GM21786 (cell line): ENCODE data around the gene SMCO3.

ENCODE experiments used
- ATAC-seq: cut with Tn5 transposase; IDR thresholded peaks from one replicate; pipeline ENCODE4 v1.9.1; 2021; ENCODE audit not compliant: unreplicated experiment

Gene SMCO3

GRCh38 chr12:14814014-14814413, at the start of gene SMCO3:
Gene SMCO3 (minus strand): TSS chr12:14814182. CDS start chr12:14806680, 7,502 bp downstream.
- ATAC-seq: no peak

GRCh38 chr12:14860490-14860889, 46.5 kb upstream of the SMCO3 start:
- no peak for ATAC-seq

DNA sequence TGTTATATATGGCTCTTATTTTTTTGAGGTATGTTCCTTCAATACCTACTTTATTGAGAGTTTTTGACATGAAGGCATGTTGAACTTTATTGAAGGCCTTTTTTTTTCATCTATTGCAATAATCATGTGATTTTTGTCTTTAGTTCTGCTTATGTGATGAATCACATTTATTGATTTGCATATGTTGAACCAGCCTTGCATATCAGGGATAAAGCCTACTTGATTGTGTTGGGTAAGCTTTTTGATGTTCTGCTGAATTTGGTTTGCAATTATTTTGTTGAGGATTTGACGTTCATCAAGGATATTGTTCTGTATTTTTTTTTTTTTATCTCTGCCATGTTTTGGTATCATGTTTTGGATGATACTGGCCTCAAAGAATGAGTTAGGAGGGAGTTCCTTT, 44.5 kb upstream of the SMCO3 start:
- ATAC-seq: no peak

- no peak for ATAC-seq
These were observed 40.7 kb upstream of the SMCO3 start for GRCh38 chr12:14854586-14855183.

DNA sequence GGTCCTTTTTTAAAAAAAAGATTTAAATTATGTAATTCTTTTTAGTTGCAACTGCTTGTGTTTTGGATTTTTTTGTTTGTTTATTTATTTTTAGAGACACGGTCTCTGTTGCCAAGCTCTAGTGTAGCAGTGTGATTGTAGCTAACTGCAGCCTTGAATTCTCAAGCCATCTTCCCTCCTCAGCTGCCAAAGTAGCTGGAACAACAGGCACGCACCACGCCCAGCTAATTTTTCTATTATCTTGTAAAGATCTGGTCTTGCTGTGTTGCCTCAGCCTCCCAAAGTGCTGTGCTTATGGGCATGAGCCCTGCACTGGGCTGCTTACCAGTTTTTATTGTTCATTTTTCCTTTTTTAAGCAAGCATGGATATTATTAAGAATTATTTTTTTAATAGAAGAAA, 40.0 kb upstream of the SMCO3 start:
- ATAC-seq: no peak

DNA sequence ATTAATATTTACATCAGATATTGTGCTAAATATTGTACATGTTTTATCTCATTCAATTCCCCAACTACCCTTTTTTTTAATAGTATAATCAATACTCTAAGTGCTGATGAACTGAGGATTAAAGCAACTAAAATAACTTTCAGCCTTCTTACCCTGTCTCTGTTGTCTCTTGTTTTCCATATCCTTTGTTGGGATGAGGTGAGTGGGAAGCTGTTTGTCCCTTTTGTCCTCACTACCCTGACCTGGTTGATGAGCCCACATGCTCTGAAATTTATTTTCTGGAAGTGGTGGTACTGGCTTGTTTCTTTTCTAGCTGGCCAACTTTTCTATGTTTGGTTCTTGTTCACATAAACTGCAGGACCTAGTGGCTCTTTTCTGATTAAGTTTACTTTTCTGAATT, 38.9 kb upstream of the SMCO3 start:
- no peak for ATAC-seq

- ATAC-seq: peak; percentile 48
These were observed 37.1 kb upstream of the SMCO3 start for GRCh38 chr12:14850929-14851663.

GRCh38 chr12:14849661-14850060, 35.7 kb upstream of the SMCO3 start:
- no peak for ATAC-seq

- ATAC-seq: no peak
These were observed 33.0 kb upstream of the SMCO3 start for GRCh38 chr12:14846876-14847580.

GRCh38 chr12:14846042-14846587, 32.1 kb upstream of the SMCO3 start:
- ATAC-seq: no peak

DNA sequence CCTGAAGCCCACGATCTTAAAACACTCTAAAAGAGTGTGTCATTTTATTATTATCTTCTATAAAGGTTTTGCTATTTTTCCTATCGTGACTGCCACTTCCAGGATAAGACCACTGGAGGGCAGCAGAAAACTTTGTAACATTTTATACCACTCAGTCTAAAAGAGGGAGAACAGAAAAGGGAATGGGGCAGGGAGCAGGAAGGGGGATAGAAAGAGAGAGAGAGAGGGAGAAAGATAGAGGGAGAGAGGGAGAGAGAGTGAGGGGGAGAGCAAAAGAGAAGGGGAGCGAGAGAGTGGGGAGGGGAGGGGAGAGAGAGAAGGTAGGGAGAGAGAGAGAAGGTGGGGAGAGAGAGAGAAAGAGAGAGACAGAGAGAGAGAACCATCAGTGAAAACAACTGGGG, 31.4 kb upstream of the SMCO3 start:
- ATAC-seq: no peak

DNA sequence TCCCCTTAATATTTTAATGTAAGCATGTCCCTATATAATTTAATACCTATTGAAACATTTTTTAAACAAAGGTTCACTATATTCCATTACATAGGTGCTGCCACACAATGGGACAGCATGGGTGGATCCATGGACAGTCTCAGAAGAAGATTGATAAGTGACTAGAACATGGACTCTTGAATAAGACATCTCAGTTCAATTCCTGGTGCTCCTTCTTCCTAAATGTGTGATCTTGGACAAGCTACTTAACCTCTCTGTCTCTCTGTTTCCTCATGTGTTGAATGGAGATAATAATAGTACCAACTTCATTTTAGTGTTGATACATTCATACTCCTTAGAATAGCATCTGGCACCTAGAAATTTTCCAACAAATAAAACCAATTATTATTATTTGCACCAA, 30.4 kb upstream of the SMCO3 start:
- no peak for ATAC-seq

DNA sequence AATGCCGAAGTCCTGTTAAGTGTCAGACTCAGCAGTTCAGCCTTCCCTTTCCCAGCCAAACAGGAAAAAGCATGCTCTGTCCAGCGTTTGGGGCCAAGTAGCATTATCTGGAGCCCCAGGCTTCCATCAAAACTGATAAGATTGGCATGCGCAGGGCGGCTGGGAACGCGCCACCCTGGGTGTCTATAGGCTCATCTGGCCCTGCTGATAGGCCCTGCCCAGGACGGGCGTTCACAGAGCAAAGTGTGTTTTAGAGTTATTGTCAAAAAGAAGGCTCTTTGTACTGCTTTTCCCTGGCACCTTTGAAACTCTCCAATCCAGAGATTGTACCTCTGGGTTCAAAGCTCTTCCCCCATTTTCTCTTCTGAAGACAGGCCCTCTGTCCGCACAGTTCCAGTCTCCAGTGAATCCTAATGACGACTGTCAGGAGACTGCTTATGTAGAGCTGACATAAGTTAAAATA, 29.5 kb upstream of the SMCO3 start, which contains the start of gene ART4:
Gene ART4 (minus strand): TSS at position 102 of the 463 bp plus-strand sequence. CDS start 413 bp downstream, outside the sequence.
- no peak for ATAC-seq

DNA sequence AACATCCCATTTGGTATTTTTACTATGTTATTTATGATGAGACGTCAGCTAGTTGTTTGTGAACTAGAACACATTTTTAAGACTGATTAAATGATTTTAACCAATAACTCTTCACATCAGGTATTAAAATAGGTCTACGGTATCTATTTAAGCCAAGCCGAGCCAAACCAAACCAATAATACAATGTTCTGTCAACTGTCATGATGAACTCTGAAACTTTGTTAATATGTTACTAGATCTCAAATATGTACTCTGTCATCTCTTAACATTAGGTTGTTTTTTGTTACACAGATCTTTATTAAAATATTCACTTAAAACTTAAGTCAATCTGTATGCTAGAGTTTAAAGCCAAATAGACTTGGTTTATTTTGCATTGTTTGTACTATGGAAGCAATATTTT, 28.3 kb upstream of the SMCO3 start:
- ATAC-seq: no peak

DNA sequence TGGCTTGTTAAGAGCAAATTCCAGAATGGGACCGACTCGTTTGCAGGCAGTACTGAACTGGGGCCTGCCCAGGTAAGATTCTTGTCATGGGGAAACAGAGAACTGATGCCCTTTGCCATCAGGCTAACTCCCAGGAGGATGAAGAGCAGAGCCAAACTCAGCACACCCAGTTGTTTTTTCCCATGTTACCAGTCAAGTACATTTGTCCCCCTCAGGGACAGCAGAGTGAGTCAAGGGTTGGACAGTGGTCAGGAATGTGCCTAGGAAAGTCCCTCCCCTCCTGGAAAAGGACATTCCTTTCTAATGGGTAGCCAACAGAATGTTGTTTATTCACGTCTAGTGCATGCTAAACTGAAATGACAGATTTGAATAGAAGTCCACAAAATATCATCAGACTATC, 27.8 kb upstream of the SMCO3 start:
- ATAC-seq: no peak

GRCh38 chr12:14840616-14841015, 26.6 kb upstream of the SMCO3 start:
- ATAC-seq: no peak

DNA sequence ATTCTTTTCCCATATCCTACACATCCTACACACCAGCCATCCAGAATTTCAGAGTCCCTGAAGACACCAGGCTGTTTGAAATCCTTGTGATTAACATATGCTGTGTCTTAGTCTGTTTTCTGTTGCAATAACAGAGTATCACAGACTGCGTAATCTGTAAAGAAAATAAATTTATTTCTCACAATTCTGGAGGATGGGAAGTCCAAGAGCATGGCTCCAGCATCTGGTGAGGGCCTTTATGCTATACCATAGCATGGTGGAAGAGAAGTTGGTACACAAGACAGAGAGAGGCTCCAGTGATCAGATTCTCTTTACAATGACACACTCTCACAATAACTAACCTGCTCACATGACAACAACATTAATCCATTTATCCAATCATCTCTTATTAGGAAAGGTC, 25.3 kb upstream of the SMCO3 start:
- ATAC-seq: no peak

GRCh38 chr12:14836336-14837210, 22.6 kb upstream of the SMCO3 start:
- no peak for ATAC-seq

DNA sequence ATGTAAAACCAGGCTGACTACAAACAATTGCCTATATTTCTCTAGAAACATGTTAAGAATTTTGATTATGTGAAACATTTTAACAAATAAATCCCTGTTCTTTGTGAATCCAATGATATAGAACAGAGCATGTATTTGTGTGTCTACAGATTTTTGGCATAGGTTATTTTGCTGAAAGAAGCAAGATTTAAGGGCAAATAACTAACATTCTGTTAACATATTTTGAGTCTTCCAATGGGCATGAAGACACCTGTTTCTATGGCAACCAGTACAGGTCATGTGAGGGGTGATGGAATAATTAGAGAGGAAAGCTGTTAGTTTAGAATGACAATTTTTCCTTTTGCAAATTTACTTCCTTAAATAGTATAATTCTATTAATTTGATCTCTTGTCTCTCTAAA, 20.5 kb upstream of the SMCO3 start:
- no peak for ATAC-seq

DNA sequence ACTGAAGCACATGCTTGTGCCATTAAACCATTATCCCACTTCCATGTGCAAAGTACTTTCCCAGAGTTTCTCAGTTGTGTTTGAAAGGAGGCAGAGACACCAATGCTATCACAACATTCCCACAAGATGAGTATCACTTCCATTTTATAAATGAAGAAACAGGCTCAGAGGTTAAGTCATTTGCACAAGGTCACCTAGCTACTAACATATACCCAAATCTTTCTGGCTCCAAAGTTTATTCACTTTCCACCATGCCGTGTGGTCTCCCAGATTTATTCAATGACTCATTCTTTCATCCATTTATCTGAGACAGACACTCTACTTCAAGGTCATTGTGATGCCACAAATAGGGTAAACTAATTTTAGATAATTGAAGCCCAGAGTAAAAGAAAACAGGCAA, 20.0 kb upstream of the SMCO3 start:
- ATAC-seq: no peak

- ATAC-seq: no peak
These were observed 19.4 kb upstream of the SMCO3 start for GRCh38 chr12:14833336-14833735.
